Activated CD4-positive, alpha-beta T cell treated with anti-CD3 and anti-CD28 coated beads for 1 hour (primary cell): Measurements from ENCODE around the gene MBOAT1.
"Not testable (repeated sequence)": the region's sequence is repeated elsewhere in the genome, so short reads cannot be mapped to it uniquely, and the experiment has no call there.

Experiments used
- DNase-seq: peaks from one replicate; pipeline ENCODE4 v3.0.0-alpha.2; 2020

The MBOAT1 gene, protein sequence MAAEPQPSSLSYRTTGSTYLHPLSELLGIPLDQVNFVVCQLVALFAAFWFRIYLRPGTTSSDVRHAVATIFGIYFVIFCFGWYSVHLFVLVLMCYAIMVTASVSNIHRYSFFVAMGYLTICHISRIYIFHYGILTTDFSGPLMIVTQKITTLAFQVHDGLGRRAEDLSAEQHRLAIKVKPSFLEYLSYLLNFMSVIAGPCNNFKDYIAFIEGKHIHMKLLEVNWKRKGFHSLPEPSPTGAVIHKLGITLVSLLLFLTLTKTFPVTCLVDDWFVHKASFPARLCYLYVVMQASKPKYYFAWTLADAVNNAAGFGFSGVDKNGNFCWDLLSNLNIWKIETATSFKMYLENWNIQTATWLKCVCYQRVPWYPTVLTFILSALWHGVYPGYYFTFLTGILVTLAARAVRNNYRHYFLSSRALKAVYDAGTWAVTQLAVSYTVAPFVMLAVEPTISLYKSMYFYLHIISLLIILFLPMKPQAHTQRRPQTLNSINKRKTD

DNA sequence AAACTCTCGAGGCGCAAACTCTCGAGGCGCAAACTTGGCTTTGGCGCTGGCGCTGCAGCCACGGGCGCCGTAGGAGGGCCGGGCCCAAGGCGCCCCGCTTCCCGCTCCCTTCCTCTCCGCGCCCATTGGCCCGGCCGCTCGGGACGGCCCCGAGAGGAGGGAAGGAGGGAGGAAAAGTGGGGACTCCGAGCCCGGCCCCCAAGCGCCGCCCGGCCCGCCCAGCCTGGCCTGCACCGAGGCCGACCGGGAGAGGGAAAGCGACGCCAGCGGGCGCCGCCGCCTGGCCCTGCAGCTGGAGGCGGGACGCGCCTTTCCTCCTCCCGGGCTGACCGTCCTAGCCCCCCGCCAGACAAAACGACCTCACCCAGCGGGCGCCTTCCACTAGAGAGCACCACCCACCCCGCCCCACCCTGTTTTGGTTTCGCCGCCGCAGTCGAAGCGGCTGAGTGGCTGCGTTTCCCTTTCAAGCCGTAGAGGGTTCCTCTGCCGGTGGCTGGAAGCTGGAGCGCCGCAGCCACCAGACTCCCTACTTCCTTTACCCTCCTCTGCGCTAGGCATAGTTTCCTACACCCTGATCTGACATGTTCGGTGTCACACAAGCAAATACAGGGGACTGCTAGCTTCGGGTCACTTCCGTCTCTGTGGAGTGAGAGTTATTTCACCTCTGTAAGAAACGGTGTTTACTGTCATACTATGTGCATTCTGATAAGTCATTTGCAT is at the start of gene MBOAT1:
MBOAT1 (minus strand) TSS at position 78 of the 720 bp plus-strand sequence. CDS start 235 bp downstream, outside the sequence.
- peak; percentile 44 for DNase-seq

DNA sequence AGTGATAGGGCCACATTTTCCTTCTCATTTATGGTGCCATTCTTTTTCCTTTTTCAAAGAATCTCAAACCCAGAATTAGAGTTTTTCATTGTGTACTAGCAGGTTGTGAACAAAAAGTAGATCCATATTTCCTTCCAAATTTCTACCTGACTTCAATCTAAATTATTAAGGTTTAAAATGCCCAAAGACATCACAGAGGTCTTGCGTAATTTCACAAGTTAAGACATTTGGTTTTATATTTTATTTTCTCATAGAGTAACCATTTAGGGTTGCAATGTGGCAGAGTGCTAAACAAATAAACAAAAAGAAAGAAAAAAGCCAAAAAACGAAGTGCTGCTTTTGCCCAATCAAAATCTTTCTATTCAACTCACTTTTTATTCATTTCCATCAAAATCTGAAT is 49.4 kb upstream of the MBOAT1 start:
- no peak for DNase-seq

DNA sequence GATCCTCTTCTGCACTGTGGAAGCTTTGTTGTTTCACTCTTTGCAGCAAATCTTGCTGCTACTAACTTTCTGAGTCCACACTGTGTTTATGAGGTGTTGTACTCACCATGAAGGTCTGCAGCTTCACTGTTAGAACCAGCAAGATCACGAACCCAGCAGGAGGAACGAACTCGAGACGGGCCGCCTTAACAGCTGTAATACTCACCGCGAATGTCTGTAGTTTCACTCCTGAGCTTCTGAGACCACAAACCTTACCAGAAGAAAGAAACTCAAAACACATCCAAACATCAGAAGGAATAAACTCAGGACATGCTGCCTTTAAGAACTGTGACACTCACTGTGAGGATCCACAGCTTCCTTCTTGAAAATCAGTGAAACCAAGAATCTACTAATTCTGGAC is 48.1 kb upstream of the MBOAT1 start:
- no peak for DNase-seq

DNA sequence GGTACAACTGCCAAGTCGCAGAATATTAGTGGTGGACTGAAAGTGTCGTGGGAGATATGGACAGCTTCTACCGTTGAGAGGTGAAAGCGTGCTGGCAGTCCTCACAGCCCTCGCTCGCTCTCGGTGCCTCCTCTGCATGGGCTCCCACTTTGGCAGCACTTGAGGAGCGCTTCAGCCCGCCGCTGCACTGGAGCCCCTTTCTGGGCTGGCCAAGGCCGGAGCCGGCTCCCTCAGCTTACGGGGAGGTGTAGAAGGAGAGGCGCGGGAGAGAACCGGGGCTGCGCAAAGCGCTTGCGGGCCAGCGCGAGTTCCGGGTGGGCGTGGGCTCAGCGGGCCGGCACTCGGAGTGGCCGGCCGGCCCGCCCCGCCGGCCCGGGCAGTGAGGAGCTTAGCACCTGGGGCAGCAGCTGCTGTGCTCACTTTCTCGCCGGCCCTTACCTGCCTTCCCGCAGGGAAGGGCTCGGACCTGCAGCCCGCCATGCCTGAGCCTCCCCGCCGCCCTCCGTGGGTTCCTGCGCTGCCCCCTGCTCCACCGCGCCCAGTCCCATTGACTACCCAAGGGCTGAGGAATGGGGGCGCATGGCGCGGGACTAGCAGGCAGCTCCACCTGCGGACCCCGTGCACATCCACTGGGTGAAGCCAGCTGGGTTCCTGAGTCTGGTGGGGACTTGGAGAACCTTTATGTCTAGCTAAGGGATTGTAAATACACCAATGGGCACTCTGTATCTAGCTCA is 47.2 kb upstream of the MBOAT1 start:
- no peak for DNase-seq

DNA sequence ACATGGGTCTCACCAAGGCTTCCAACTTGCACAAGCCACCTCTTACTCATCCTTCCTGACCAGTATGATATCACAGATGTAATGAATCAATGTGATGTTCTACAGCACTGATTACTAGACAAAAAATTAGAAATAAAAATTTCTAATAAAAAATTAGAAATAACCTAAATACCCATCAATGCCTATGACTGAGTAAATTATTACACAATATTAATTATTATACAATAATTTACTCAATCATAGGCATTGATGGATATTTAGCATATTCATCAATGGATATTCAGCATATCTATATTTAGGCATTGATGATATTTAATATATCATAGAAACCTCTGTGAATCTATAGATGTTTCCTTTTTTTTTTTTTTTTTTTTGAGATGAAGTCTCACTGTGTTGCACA is 43.2 kb upstream of the MBOAT1 start:
- DNase-seq: no peak

DNA sequence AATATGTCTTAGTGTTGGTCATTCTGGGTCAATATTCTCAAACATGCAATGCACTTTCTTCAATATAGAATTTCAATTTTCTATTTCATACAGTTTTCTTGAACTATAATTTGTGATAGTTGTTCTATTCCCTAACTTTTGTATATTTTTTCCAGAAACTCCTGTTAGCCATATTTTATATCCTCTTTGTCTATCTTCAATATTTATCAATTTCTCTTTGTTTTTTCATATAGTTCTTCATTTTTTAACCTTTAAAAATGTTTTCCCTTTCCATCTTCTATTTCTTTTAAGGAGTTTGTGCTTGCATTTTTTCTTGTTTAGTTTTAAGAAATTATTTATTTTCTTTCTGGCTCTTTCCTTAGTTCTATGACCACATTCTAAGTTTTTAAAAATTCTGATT is 42.0 kb upstream of the MBOAT1 start:
- DNase-seq: no peak

DNA sequence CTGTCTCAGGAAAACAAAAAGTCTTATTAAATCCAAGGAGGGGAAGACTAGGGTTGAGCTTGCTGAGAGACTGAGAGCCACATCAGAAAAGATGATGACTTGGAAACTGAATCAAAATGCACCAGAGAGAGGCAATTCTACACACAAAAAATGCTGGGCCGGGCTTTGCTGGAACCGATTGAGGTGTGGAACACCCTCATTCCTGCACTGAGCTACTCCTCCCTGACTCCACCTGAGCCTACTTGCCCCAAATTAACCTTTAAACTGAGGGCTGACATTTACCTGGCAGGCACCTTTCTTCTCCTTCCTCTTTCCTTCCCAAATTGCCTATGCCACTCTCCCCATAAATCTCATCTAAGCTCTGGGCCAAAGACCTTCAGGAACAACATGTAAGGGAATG is 40.8 kb upstream of the MBOAT1 start:
- no peak for DNase-seq

DNA sequence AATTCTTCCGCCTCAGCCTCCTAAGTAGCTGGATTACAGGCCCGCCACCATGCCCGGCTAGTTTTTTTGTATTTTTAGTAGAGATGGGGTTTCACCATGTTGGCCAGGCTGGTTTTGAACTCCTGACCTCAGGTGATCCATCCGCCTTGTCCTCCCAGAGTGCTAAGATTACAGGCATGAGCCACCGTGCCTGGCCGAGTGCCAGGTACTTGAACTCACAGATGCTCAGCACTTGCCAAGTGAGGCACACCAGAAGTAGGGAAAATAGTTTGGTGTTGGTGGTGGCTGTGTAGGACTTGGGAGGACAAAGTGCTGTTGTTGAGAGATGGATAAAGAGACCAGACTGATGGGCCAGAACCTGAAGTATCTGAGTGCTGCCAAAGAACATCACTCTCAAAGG is 40.0 kb upstream of the MBOAT1 start:
- DNase-seq: no peak

DNA sequence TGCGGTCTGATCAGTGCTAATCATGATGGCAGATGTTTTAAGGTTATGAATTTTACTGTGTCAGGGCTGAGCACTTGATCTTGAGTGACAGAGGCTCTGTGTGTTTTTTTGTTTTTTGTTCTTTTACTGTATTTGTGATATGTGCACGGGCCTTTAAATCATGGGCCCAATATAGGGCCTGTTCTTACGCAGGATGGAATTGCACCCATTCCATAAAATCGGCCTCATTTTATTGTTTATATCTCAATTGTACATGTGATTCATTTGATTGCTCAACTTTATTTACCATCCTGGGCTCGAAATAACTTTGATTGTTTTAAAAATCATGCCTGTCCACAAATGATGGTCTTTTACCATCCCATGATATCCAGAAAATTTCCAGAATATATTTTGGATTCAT is 39.3 kb upstream of the MBOAT1 start:
- no peak for DNase-seq

DNA sequence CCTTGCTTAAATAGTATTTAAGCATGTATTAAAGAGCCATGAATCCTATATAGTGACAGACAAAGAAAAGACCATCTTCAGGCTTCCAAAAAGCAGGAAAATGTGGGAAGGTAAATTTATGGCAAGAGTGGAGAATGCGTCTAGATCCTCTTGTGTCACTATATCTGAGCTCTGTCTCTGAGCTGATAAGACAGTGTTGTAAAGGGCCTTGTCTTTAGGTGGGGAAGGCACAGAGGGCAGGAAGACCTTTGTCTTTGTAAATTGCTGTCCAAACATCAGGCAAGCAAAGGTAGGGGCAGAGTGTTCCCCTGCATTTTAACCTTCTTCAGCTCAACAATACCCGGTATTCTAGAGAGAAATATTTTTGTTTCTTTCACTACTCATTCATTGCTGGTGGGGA is 33.9 kb upstream of the MBOAT1 start:
- DNase-seq: no peak

DNA sequence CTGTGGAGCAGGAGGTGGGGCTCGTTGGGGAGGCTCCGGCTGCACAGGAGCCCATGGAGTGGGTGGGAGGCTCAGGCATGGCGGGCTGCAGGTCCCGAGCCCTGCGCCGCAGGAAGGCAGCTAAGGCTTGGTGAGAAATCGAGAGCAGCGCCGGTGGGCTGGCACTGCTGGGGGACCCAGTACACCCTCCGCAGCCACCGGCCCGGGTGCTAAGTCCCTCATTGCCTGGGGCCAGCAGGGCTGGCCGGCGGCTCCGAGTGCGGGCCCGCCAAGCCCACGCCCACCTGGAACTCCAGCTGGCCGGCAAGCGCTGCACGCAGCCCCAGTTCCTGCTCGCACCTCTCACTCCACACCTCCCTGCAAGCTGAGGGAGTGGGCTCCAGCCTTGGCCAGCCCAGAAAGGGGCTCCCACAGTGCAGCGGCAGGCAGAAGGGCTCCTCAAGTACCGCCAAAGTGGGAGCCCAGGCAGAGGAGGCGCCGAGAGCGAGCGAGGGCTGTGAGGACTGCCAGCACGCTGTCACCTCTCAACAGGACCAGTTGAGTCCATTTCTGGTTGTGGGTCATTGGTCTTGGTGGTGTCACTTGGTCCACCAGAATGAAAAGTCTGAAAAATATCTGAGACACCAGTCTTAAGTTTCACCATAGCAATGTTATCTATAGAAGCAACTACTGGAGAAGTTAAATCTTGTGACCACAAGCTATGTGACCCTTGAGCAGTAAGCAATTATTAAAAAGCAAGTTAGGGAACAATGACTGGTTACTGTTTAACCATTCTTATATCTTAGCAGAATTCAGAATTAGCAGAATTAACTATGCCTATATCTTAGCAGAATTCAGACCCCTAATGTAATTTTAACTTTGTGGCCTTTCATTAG is 32.8 kb upstream of the MBOAT1 start:
- not testable (repeated sequence) for DNase-seq

DNA sequence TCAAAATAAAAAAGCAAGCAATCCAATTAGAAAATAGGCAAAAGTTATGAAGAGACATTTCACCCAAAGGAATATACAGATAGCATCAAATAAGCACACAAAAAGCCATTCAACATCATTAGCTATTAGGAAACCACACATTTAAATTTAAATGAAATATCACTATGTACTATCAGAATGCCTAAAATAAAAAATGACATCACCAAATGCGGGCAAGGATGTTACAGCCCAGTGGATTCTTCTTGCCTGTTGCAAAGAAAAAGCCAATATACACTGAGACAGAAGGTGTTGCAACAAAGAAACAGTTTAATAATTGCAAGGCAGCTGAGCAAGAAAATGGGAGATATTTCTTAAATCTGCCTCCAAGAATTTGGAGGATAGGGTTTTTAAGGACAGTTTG is 31.0 kb upstream of the MBOAT1 start:
- no peak for DNase-seq

DNA sequence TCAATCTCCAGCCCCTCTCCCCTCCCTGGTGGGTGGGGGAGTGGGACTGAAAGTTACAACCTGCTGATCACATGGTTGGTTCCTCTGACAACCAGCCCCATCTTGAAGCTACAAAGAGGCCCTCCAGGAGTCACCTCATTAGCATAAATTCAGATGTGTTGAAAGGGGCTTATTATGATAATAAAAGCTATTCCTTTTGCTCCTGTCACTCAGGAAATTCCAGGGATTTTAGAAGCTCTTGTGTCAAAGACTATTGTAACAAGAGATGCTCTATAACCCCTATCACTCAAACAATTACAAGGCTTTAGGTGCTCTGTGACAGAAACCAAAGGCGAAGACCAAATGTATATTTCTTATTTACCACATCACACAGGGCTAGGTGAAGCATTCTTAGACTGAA is 30.1 kb upstream of the MBOAT1 start:
- DNase-seq: no peak

DNA sequence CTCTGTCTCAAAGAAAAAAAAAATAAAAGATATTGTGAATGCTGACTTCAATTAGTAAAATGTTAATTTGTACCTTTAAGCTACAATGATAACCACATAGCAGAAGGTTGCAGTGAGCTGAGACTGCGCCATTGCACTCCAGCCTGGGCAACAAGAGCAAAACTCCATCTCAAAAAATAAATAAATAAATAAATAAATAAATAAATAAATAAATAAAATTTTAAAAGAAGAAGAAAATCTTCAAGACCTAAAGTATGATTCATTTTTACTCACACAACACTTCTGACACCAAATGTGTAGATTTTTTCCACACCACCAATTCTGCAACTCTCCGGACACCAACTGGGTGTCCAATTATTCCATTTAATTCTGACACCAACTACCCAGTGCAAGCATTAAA is 28.8 kb upstream of the MBOAT1 start:
- no peak for DNase-seq

DNA sequence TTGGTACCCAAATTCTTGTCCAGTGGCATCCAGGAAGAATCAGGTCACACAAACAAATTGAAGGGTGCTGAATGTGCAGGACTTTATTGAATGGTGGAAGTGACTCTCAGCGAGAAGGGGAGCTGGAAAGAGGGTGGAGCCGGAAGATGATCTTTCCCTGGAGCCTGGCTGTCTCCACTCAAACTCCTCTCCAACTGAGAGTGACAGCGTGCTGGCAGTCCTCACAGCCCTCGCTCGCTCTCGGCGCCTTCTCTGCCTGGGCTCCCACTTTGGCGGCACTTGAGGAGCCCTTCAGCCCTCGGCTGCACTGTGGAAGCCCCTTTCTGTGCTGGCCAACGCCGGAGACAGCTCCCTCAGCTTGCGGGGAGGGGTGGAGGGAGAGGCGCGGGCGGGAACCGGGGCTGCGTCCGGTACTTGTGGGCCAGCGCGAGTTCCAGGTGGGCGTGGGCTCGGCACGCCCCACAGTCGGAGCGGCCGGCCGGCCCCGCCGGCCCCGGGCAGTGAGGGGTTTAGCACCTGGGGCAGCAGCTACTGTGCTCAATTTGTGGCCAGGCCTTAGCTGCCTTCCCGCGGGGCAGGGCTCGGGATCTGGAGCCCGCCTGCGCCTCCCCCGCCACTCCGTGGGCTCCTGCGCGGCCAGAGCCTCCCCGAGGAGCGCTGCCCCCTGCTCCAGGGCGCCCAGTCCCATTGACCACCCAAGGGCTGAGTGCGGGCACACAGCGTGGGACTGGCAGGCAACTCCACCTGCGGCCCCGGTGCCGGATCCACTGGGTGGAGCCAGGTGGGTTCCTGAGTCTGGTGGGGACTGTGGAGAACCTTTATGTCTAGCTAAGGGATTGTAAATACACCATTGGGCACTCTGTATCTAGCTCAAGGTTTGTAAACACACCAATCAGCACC is 26.7 kb upstream of the MBOAT1 start:
- DNase-seq: no peak

DNA sequence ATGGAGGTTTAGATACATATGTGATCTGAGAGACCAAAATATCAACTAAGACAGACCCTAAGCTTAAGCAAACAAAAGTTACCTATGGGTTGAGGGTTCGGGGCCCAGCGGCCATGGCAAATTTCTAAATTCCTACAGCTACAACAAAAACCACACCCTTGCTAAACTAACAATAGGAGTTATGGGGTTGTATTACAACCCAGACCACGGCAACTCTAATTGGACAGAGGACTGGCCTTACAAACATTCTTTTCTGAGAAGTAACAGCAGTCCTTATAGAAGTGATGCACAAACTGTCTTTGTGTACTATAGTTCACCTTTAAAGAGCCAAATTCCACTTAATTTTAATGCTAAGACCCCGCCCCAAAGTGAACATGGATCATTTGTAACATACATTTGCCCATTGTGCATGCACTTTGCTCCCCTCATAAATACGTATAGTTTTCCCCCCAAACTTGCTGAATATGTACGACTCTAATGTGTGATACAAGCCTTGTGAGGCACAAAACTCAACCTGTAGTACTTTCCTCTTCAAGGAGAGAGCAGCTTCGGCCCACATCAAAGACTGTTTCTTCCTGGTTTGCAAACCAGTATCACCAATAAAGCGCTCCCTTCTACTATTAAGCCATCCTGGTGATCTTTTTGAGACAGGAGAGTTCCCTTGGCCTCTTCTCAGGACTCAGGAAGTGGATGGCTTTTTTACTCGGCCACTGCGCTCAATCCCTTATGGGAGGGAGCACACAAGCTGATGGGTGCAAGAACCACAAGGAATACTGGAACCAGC is 25.6 kb upstream of the MBOAT1 start:
- no peak for DNase-seq

DNA sequence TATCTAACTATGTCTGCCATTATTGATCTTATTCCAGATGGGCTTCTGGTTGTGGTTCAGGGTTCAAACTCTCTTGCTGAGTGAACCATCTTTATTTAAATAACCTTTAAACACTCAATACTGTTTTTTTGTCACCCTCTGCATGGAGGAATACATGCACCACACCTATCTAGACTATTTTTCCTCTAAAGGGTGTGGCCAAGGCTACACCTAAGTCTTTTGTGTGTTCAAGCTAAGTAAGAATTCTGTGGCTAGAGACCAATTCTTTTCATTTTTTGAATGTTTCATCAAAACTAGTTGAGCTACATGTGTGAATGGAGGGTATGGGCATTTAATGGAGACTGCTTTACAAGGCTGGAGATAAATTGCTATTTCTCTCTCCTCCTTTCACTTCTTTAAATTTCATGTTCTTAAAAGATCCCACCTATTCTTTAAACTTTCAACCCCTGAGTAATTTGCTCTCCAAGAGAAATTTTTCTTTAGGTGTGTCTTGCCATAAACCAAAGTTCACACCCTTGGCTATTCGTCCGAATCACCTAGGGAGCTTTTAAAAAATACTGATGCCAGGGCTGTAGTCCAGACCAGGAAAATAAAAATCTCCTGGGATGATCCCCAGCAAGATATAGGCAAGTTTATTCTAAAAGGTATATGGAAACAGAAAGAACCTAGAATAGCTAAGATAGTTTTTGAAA is 24.8 kb upstream of the MBOAT1 start:
- DNase-seq: no peak

DNA sequence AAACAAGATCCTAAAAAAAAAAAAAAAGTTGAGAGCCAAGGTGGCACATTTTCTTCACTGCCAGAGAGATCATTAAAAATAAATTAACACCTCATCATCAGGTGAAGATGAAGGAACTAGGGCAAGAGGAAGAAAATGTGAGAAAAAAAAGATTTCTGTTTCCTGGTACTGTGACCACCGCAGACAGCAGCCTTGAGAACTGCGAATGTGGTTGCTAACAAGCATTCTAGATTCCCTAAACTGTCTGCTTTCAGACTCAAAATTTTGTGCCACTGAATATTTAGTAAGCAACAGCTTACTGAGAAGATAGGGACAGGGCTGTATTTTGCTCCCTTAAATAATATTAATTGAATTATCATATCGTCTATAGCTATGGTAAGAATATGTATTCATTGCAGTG is 24.1 kb upstream of the MBOAT1 start:
- no peak for DNase-seq

DNA sequence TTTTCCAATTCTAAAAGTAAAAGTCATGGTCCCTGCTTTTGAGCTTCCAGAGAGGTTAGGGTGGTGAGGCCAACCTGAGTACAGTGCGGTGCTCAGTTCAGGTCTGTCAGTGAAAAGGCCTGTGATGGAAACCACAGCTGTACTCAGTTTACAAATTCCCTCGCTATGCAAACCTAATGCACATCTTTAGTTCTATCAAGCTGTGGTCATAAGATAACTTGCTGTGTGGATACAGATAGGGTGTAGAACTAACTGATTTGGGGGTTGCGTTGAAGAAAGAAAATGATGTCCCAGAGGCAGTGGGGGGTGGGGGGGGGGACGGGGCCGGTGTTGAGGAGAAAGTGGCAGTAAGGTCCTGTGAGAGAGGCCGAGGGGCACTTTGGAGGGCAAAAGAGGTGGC is 22.8 kb upstream of the MBOAT1 start:
- DNase-seq: no peak

DNA sequence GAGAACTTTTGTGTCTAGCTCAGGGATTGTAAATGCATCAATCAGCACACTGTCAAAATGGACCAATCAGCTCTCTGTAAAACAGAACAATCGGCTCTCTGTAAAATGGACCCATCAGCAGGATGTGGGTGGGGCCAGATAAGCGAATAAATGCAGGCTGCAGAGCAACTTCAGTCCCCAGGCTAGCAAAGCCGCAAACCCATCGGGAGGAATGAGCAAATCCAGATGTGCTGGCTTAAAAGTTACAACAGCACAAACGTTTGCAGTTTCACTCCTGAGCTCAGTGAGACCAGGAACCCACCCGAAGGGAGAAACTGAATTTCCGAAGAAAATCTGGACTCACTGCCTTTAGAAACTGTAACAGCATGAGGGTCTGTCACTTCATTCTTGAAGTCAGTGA is 21.9 kb upstream of the MBOAT1 start:
- DNase-seq: no peak
